WTC11 (cell line): ENCODE results near the gene ARMC9. TPM values are rescaled to one million over a fixed set of nuclear protein-coding genes. Genes with fewer than 3 reads are reported as not detected.

Experiments used
- ATAC-seq: fragments of 200-7000 bp; cut with Tn5 transposase; 2 replicates; pipeline ENCODE4 v1.10.0; 2021; ENCODE audit warnings: mild to moderate bottlenecking, moderate library complexity
- CTCF ChIA-PET: fragments of 300-600 bp; sonication (Branson Sonifier 250); formaldehyde crosslinking; loops from one replicate; lab custom pipeline; 2021; ENCODE audit warnings: antibody characterized with exemption; lab: Charles Lee
- POLR2A ChIA-PET: fragments of 350-600 bp; sonication (Branson Sonifier 250); formaldehyde crosslinking; loops from one replicate; lab custom pipeline; 2021; ENCODE audit warnings: antibody characterized with exemption; lab: Charles Lee
- DNase-seq: peaks from one replicate; pipeline ENCODE4 v3.0.0; 2021; ENCODE audit warnings: low spot score
- H3K27ac Mint-ChIP-seq: 2 replicates; pipeline ENCODE4 v1.8.0; 2021; ENCODE audit warnings: mixed read lengths
- H3K27me3 Mint-ChIP-seq: 2 replicates; pipeline ENCODE4 v1.8.0; 2021; ENCODE audit warnings: low read depth, mild to moderate bottlenecking, moderate library complexity, mixed read lengths
- H3K36me3 Mint-ChIP-seq: 2 replicates; pipeline ENCODE4 v1.8.0; 2021; ENCODE audit warnings: mixed read lengths
- H3K4me1 Mint-ChIP-seq: 2 replicates; pipeline ENCODE4 v1.8.0; 2022; ENCODE audit warnings: mixed read lengths
- H3K4me3 Mint-ChIP-seq: 2 replicates; pipeline ENCODE4 v1.8.0; 2021; ENCODE audit warnings: mild to moderate bottlenecking, moderate library complexity, mixed read lengths
- H3K9me3 Mint-ChIP-seq: 2 replicates; pipeline ENCODE4 v1.8.0; 2021; ENCODE audit warnings: mixed read lengths
- ESRRA ChIP-seq: sonication (generic); formaldehyde crosslinking; IDR thresholded peaks from 2 replicates; pipeline ENCODE4 v1.8.1; 2022; ENCODE audit warnings: mild to moderate bottlenecking, missing genetic modification reagents, borderline replicate concordance
- FOXP4 ChIP-seq: sonication (generic); formaldehyde crosslinking; IDR thresholded peaks from 2 replicates; pipeline ENCODE4 v1.8.0; 2022; ENCODE audit warnings: mild to moderate bottlenecking, missing genetic modification reagents
- GABPB1 ChIP-seq: sonication (generic); formaldehyde crosslinking; IDR thresholded peaks from 2 replicates; pipeline ENCODE4 v1.8.1; 2023; ENCODE audit warnings: mild to moderate bottlenecking, missing genetic modification reagents
- JAZF1 ChIP-seq: fragments of 250-450 bp; sonication (Bioruptor Pico); IDR thresholded peaks from 2 replicates; pipeline ENCODE4 v1.9.0; 2021; ENCODE audit warnings: moderate library complexity, mild to moderate bottlenecking, inconsistent platforms
- KAT7 ChIP-seq: sonication (generic); formaldehyde crosslinking; IDR thresholded peaks from 2 replicates; pipeline ENCODE4 v1.8.1; 2023; ENCODE audit warnings: missing genetic modification reagents, mild to moderate bottlenecking, borderline replicate concordance
- MXD4 ChIP-seq: fragments of 250-450 bp; sonication (Bioruptor Pico); IDR thresholded peaks from 2 replicates; pipeline ENCODE4 v1.8.0; 2021; ENCODE audit warnings: mild to moderate bottlenecking, moderate library complexity, borderline replicate concordance
- NFE2L1 ChIP-seq: sonication (generic); formaldehyde crosslinking; IDR thresholded peaks from 2 replicates; pipeline ENCODE4 v1.8.1; 2023; ENCODE audit warnings: missing genetic modification reagents
- NFYB ChIP-seq: sonication (generic); formaldehyde crosslinking; conservative IDR thresholded peaks from 2 replicates; pipeline ENCODE4 v1.8.0; 2022; ENCODE audit warnings: low read depth, missing genetic modification reagents
- NR2C2 ChIP-seq: sonication (generic); formaldehyde crosslinking; IDR thresholded peaks from 2 replicates; pipeline ENCODE4 v1.8.0; 2022; ENCODE audit warnings: mild to moderate bottlenecking, missing genetic modification reagents
- NR3C1 ChIP-seq: sonication (generic); formaldehyde crosslinking; conservative IDR thresholded peaks from 2 replicates; pipeline ENCODE4 v1.8.1; 2023; ENCODE audit warnings: low read depth, mild to moderate bottlenecking, missing genetic modification reagents
- SMAD3 ChIP-seq: sonication (generic); formaldehyde crosslinking; IDR thresholded peaks from 2 replicates; pipeline ENCODE4 v1.8.0; 2022; ENCODE audit warnings: missing genetic modification reagents, mild to moderate bottlenecking, borderline replicate concordance
- TEAD1 ChIP-seq: sonication (generic); formaldehyde crosslinking; IDR thresholded peaks from 2 replicates; pipeline ENCODE4 v1.8.0; 2022; ENCODE audit warnings: mild to moderate bottlenecking, missing genetic modification reagents
- USF1 ChIP-seq: sonication (generic); formaldehyde crosslinking; IDR thresholded peaks from 2 replicates; pipeline ENCODE4 v1.8.0; 2022; ENCODE audit warnings: mild to moderate bottlenecking, missing genetic modification reagents
- USF2 ChIP-seq: sonication (generic); formaldehyde crosslinking; IDR thresholded peaks from 2 replicates; pipeline ENCODE4 v1.8.1; 2023; ENCODE audit warnings: mild to moderate bottlenecking, missing genetic modification reagents, moderate library complexity
- ZNF121 ChIP-seq: sonication (generic); formaldehyde crosslinking; IDR thresholded peaks from 2 replicates; pipeline ENCODE4 v1.8.0; 2023; ENCODE audit warnings: missing genetic modification reagents
- ZNF219 ChIP-seq: sonication (generic); formaldehyde crosslinking; IDR thresholded peaks from 2 replicates; pipeline ENCODE4 v1.8.0; 2023; ENCODE audit warnings: missing genetic modification reagents, mild to moderate bottlenecking, borderline replicate concordance
- ZNF232 ChIP-seq: sonication (generic); formaldehyde crosslinking; IDR thresholded peaks from 2 replicates; pipeline ENCODE4 v1.8.0; 2022; ENCODE audit warnings: mild to moderate bottlenecking, missing genetic modification reagents
- ZNF317 ChIP-seq: sonication (generic); formaldehyde crosslinking; IDR thresholded peaks from 2 replicates; pipeline ENCODE4 v1.8.1; 2023; ENCODE audit warnings: low read depth, mild to moderate bottlenecking, moderate library complexity, missing genetic modification reagents, borderline replicate concordance
- ZNF396 ChIP-seq: fragments of 250-450 bp; sonication (Bioruptor Pico); IDR thresholded peaks from 2 replicates; pipeline ENCODE4 v1.8.0; 2021; ENCODE audit warnings: mild to moderate bottlenecking, moderate library complexity, borderline replicate concordance
- ZNF425 ChIP-seq: fragments of 250-450 bp; sonication (Bioruptor Pico); conservative IDR thresholded peaks from 2 replicates; pipeline ENCODE4 v1.9.0; 2021; ENCODE audit warnings: mild to moderate bottlenecking
- total RNA-seq: library from RNA; stranded (reverse); gene quantifications from 3 replicates; pipeline ENCODE4 v1.2.3, GENCODE V29; 2021
- TF ChIP-seq, protein P1 (sequence below): sonication (generic); formaldehyde crosslinking; IDR thresholded peaks from 2 replicates; pipeline ENCODE4 v1.8.1; 2023; ENCODE audit warnings: mild to moderate bottlenecking, missing genetic modification reagents
- TF ChIP-seq, protein P2 (sequence below): sonication (generic); formaldehyde crosslinking; conservative IDR thresholded peaks from 2 replicates; pipeline ENCODE4 v1.8.1; 2022; ENCODE audit warnings: mild to moderate bottlenecking, missing genetic modification reagents

Gene ARMC9
- total RNA-seq, 1 experiment from 2014 or later, result 34.9 TPM

DNA sequence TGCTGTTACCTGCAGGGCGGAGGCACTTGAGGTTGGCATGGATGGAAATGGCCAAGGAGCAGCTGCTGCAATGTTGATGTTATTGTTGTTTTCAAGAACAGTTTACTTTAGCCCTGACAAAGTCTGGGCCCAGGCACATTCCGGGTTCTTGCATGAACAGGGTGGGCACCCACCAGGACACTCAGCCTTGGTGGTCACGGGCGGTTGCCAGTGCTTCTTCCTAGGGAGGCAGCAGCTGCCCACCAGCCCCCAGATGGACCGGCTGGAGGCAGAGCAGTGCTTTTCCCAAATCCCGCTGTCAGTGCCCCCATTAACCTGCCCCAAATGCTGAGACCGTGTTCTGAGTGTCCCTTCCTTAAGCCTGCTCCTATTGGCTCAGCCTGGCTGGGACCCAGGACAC, 158.6 kb downstream of the ARMC9 start (continued):
- TF ChIP-seq, protein P1, sequence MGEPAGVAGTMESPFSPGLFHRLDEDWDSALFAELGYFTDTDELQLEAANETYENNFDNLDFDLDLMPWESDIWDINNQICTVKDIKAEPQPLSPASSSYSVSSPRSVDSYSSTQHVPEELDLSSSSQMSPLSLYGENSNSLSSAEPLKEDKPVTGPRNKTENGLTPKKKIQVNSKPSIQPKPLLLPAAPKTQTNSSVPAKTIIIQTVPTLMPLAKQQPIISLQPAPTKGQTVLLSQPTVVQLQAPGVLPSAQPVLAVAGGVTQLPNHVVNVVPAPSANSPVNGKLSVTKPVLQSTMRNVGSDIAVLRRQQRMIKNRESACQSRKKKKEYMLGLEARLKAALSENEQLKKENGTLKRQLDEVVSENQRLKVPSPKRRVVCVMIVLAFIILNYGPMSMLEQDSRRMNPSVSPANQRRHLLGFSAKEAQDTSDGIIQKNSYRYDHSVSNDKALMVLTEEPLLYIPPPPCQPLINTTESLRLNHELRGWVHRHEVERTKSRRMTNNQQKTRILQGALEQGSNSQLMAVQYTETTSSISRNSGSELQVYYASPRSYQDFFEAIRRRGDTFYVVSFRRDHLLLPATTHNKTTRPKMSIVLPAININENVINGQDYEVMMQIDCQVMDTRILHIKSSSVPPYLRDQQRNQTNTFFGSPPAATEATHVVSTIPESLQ, result no peak
- TF ChIP-seq FOXP4 (CRISPR knock-in tag) (no peak), GABPB1 (CRISPR knock-in tag) (no peak)

- DNase-seq, result no peak
- H3K27ac Mint-ChIP-seq, result no peak overlapping the region
- H3K9me3 Mint-ChIP-seq, result no peaks in the 10 kb centered on the region
- H3K4me3 Mint-ChIP-seq, result no peak overlapping the region
- CTCF ChIA-PET, result interaction anchor here (1.6 to 2.4 kb wide), 2 partner anchors 13 to 56 kb away, joined by 6 to 9 read pairs; no protein-coding TSS in a partner anchor
- H3K4me1 Mint-ChIP-seq, result peaks cover 59% of the 10 kb centered on the region
- H3K36me3 Mint-ChIP-seq, result peaks cover 3% of the 10 kb centered on the region; the same call in 1 of the 2 replicates
- H3K27me3 Mint-ChIP-seq, result no peaks in the 10 kb centered on the region
- no peak for TF ChIP-seq TEAD1 (CRISPR knock-in tag)
- TF ChIP-seq, protein P2, sequence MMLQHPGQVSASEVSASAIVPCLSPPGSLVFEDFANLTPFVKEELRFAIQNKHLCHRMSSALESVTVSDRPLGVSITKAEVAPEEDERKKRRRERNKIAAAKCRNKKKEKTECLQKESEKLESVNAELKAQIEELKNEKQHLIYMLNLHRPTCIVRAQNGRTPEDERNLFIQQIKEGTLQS (CRISPR knock-in tag), result no peak
- no peak for TF ChIP-seq ZNF232 (CRISPR knock-in tag)
- TF ChIP-seq NFE2L1 (CRISPR knock-in tag), result no peak
- no peak for TF ChIP-seq NR2C2 (CRISPR knock-in tag)
- TF ChIP-seq ESRRA (CRISPR knock-in tag), result no peak
- no peak for TF ChIP-seq ZNF425
- no peak for TF ChIP-seq ZNF317 (CRISPR knock-in tag)
- no peak for TF ChIP-seq NFYB (CRISPR knock-in tag)
- no peak for TF ChIP-seq ZNF396
- TF ChIP-seq MXD4, result no peak
- TF ChIP-seq, all 79 proteins: peak for 0
- POLR2A ChIA-PET, result interaction anchor here (0.5 kb wide), 1 partner anchor 491 kb away, joined by 3 read pairs; no protein-coding TSS in a partner anchor
- no peak for ATAC-seq
These were observed 159.5 kb downstream of the ARMC9 start for GRCh38 chr2:231357931-231358330.

GRCh38 chr2:231359441-231359840, 161.0 kb downstream of the ARMC9 start:
- no peak for DNase-seq
- no peak for TF ChIP-seq TEAD1 (CRISPR knock-in tag)
- no peak for TF ChIP-seq NFYB (CRISPR knock-in tag)
- TF ChIP-seq NR3C1, result no peak
- TF ChIP-seq ZNF121 (CRISPR knock-in tag), result no peak
- TF ChIP-seq ZNF219 (CRISPR knock-in tag), result no peak
- TF ChIP-seq KAT7, result no peak
- no peak for TF ChIP-seq SMAD3 (CRISPR knock-in tag)
- TF ChIP-seq USF2 (CRISPR knock-in tag), result no peak
- TF ChIP-seq USF1 (CRISPR knock-in tag), result no peak
- TF ChIP-seq JAZF1 (CRISPR knock-in tag), result no peak

More at GRCh38 chr2:231359441-231359840, 161.0 kb downstream of the ARMC9 start:
- ATAC-seq, result no peak
- Mint-ChIP-seq H3K27ac (peak overlapping the region; percentile 83), H3K4me1 (peaks cover 64% of the 10 kb centered on the region), H3K27me3 (no peaks in the 10 kb centered on the region), H3K9me3 (no peaks in the 10 kb centered on the region), H3K4me3 (no peak overlapping the region), H3K36me3 (peaks cover 3% of the 10 kb centered on the region; the same call in 1 of the 2 replicates)
- CTCF ChIA-PET, result interaction anchor here (1.2 to 7.2 kb wide), 5 partner anchors 11 to 92 kb away, joined by 3 to 33 read pairs (median 4); no protein-coding TSS in a partner anchor
- POLR2A ChIA-PET, result no interaction called here
